Tibial nerve (tissue), 3 donors: ENCODE results near the gene SEC16A.

ENCODE experiments used
- POLR2A ChIP-seq, 2 donors: fragments of 450-650 bp; IDR thresholded peaks; one replicate each; pipeline ENCODE4 v1.6.1; 2017; ENCODE audit warnings: antibody characterized with exemption in 2 of 2, mild to moderate bottlenecking in 2 of 2, moderate library complexity in 2 of 2
- TF ChIP-seq, protein P1 (sequence below), 5 experiments: fragments of 200-600 bp in 3 of 5; fragments of 450-650 bp in 2 of 5; sonication (generic) in 3 of 5; IDR thresholded peaks; one replicate each; pipeline ENCODE4 v1.5.1; 2016 to 2019; ENCODE audit warnings: antibody characterized with exemption in 5 of 5, mild to moderate bottlenecking in 3 of 5, moderate library complexity in 2 of 5

DNA sequence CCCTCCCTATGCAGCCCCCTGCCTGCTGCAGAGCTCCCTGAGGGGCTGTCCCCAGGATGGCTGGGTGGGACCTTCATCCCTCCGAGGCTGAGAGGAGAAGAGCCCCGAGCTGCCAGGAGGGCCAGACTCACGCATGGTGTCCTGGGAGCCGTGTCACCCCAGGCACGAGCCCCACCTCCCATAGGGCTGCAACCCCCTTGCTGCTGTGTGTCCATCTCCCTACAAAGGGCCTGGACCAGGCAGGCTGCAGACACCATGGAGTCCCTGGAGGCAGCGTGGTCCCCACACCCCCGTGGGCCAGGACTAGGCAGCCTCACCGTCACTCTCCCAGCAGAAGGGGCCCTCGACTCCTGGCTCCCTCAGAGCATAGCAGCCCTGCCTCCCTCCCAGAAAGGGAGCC lies 11.2 kb upstream of the SEC16A start:
- TF ChIP-seq, protein P1, sequence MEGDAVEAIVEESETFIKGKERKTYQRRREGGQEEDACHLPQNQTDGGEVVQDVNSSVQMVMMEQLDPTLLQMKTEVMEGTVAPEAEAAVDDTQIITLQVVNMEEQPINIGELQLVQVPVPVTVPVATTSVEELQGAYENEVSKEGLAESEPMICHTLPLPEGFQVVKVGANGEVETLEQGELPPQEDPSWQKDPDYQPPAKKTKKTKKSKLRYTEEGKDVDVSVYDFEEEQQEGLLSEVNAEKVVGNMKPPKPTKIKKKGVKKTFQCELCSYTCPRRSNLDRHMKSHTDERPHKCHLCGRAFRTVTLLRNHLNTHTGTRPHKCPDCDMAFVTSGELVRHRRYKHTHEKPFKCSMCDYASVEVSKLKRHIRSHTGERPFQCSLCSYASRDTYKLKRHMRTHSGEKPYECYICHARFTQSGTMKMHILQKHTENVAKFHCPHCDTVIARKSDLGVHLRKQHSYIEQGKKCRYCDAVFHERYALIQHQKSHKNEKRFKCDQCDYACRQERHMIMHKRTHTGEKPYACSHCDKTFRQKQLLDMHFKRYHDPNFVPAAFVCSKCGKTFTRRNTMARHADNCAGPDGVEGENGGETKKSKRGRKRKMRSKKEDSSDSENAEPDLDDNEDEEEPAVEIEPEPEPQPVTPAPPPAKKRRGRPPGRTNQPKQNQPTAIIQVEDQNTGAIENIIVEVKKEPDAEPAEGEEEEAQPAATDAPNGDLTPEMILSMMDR (IDR thresholded peaks at IDR 0.05), result no peak
- TF ChIP-seq POLR2A (IDR thresholded peaks at IDR 0.05), result no peak
